Left ventricle myocardium inferior (tissue), 1 donor: Measurements from ENCODE around the gene CENPF. TPM values are rescaled to one million over a fixed set of nuclear protein-coding genes. Genes with fewer than 3 reads are reported as not detected.

ENCODE experiments used
- DNase-seq: peaks from one replicate; pipeline ENCODE4 v3.0.0-alpha.2; 2020
- H3K27ac ChIP-seq: fragments of 200-600 bp; replicated peaks from 2 replicates; pipeline ENCODE4 v1.8.0; 2021
- H3K27me3 ChIP-seq: fragments of 200-600 bp; 2 replicates; pipeline ENCODE4 v1.8.0; 2021; ENCODE audit warnings: low read depth
- H3K36me3 ChIP-seq: fragments of 200-600 bp; 2 replicates; pipeline ENCODE4 v1.8.0; 2021
- H3K4me1 ChIP-seq: fragments of 200-600 bp; 2 replicates; pipeline ENCODE4 v1.8.0; 2021
- H3K4me3 ChIP-seq: fragments of 200-600 bp; 2 replicates; pipeline ENCODE4 v1.8.0; 2021; ENCODE audit warnings: mild to moderate bottlenecking, moderate library complexity
- H3K9me3 ChIP-seq: fragments of 200-600 bp; replicated peaks from 2 replicates; pipeline ENCODE4 v1.8.0; 2021
- intact Hi-C: fragments of 100-400 bp; cut with micrococcal nuclease; formaldehyde crosslinking; loops from one replicate; pipeline ENCODE4 v1.11.0; 2022
- total RNA-seq: library from RNA; stranded (reverse); fragmentation: NEBNext Ultra II Directional; extraction: Animal tissue kit (Norgen Biotek cat#: 25700); gene quantifications from one replicate; pipeline ENCODE4 v1.2.1, GENCODE V29; 2021
- TF ChIP-seq, protein P1 (sequence below): fragments of 200-600 bp; IDR thresholded peaks from 2 replicates; pipeline ENCODE4 v1.8.0; 2021; ENCODE audit warnings: antibody characterized with exemption, mild to moderate bottlenecking, borderline replicate concordance
- donor health status: DM: no; HTN: yes; CAD: no; lungs with severe emphysema.

The CENPF gene
- total RNA-seq, 1 donor from 2014 or later = 1.7 TPM

GRCh38 chr1:214615109-214615508 is 12.1 kb downstream of the CENPF start:
- Histone ChIP-seq H3K27me3 (no peaks in the 10 kb centered on the region), H3K36me3 (no peaks in the 10 kb centered on the region), H3K4me1 (no peaks in the 10 kb centered on the region), H3K9me3 (peaks cover 4% of the 10 kb centered on the region), H3K4me3 (no peak overlapping the region), H3K27ac (no peak overlapping the region)
- intact Hi-C loops = no loop called here
- TF ChIP-seq, protein P1, sequence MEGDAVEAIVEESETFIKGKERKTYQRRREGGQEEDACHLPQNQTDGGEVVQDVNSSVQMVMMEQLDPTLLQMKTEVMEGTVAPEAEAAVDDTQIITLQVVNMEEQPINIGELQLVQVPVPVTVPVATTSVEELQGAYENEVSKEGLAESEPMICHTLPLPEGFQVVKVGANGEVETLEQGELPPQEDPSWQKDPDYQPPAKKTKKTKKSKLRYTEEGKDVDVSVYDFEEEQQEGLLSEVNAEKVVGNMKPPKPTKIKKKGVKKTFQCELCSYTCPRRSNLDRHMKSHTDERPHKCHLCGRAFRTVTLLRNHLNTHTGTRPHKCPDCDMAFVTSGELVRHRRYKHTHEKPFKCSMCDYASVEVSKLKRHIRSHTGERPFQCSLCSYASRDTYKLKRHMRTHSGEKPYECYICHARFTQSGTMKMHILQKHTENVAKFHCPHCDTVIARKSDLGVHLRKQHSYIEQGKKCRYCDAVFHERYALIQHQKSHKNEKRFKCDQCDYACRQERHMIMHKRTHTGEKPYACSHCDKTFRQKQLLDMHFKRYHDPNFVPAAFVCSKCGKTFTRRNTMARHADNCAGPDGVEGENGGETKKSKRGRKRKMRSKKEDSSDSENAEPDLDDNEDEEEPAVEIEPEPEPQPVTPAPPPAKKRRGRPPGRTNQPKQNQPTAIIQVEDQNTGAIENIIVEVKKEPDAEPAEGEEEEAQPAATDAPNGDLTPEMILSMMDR = no peak
- no peak for DNase-seq

- Histone ChIP-seq H3K4me3 (no peak overlapping the region), H3K36me3 (no peaks in the 10 kb centered on the region), H3K27me3 (no peaks in the 10 kb centered on the region), H3K4me1 (no peaks in the 10 kb centered on the region), H3K9me3 (peaks cover 2% of the 10 kb centered on the region), H3K27ac (no peak overlapping the region)
- no peak for DNase-seq
- intact Hi-C loops = no loop called here
- TF ChIP-seq, protein P1 = no peak
Measured at GRCh38 chr1:214615871-214616270, 12.9 kb downstream of the CENPF start.

DNA sequence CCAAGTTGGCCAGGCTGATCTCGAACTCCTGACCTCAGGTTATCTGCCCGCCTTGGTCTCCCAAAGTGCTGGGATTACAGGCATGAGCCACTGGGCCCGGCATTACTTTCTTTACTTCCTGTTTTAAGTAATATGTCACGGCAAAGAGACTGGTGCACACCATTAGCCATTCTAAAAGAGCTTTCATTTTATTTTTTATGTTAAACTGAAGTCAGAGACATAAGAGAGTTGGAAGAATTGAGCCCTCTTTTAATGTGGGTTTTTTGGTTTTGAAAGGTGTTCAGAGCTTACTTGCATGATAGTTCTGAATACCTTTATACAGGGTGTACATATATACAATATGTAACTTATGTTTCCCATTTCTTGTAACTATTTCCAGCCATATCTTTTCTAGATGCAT is 14.3 kb downstream of the CENPF start:
- Histone ChIP-seq H3K4me1 (no peaks in the 10 kb centered on the region), H3K4me3 (no peak overlapping the region), H3K36me3 (no peaks in the 10 kb centered on the region), H3K27me3 (no peaks in the 10 kb centered on the region), H3K9me3 (no peaks in the 10 kb centered on the region), H3K27ac (peak overlapping the region; percentile 62)
- DNase-seq = no peak
- TF ChIP-seq, protein P1 = no peak
- intact Hi-C loops = no loop called here

- H3K27ac ChIP-seq = peak overlapping the region; percentile 62
- intact Hi-C loops = no loop called here
- no peaks in the 10 kb centered on the region for H3K4me1 ChIP-seq
- H3K36me3 ChIP-seq = no peaks in the 10 kb centered on the region
- H3K9me3 ChIP-seq = no peaks in the 10 kb centered on the region
- DNase-seq = no peak
- TF ChIP-seq, protein P1 = no peak
- H3K4me3 ChIP-seq = no peak overlapping the region
- no peaks in the 10 kb centered on the region for H3K27me3 ChIP-seq
Measured at GRCh38 chr1:214617843-214618242, 14.8 kb downstream of the CENPF start.

DNA sequence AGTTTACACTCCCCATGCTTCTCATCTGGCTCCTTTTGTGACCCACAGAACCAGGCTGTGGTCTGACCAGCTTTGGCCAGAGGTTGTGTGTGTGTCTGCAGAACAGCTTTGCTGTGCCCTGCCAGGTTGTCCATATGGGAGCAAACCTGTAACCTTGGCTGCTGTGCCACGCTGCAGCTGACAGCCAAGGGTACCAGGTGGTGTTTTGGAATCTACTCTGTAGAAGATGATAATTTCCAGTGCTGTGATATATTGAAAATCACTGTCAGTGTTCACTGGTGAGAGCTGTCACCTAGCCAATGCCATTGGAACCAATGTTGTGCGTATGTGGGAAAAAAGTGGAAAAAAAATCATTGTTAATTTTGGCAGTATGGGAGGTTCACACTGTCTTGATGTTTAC is 18.2 kb downstream of the CENPF start:
- Histone ChIP-seq H3K36me3 (no peaks in the 10 kb centered on the region), H3K9me3 (no peaks in the 10 kb centered on the region), H3K4me3 (no peak overlapping the region), H3K4me1 (no peaks in the 10 kb centered on the region), H3K27ac (no peak overlapping the region), H3K27me3 (no peaks in the 10 kb centered on the region)
- no peak for DNase-seq
- intact Hi-C loops = no loop called here
- TF ChIP-seq, protein P1 = no peak

- no peaks in the 10 kb centered on the region for H3K9me3 ChIP-seq
- no peak overlapping the region for H3K4me3 ChIP-seq
- no peaks in the 10 kb centered on the region for H3K4me1 ChIP-seq
- intact Hi-C loops = no loop called here
- H3K36me3 ChIP-seq = no peaks in the 10 kb centered on the region
- no peaks in the 10 kb centered on the region for H3K27me3 ChIP-seq
- TF ChIP-seq, protein P1 = no peak
- DNase-seq = no peak
- no peak overlapping the region for H3K27ac ChIP-seq
Measured at GRCh38 chr1:214623430-214623829, 20.4 kb downstream of the CENPF start.
